Glutamatergic neuron (in vitro differentiated cells): ENCODE measurements around the gene KCNJ1. TPM values are rescaled to one million over a fixed set of nuclear protein-coding genes. Genes with fewer than 3 reads are reported as not detected.
A peak's percentile ranks its signal among the peaks of the same experiment; 100 is the strongest.

Source experiments
- DNase-seq: peaks from one replicate; pipeline ENCODE4 v3.0.0; 2022
- H3K27ac Mint-ChIP-seq: one replicate; pipeline ENCODE4 v1.8.0; 2020; ENCODE audit warnings: mild to moderate bottlenecking, mixed read lengths, inconsistent platforms; ENCODE audit not compliant: unreplicated experiment
- H3K27me3 Mint-ChIP-seq: one replicate; pipeline ENCODE4 v1.8.0; 2020; ENCODE audit warnings: mild to moderate bottlenecking, moderate library complexity, mixed read lengths, inconsistent platforms; ENCODE audit not compliant: unreplicated experiment
- H3K36me3 Mint-ChIP-seq: one replicate; pipeline ENCODE4 v1.8.0; 2020; ENCODE audit warnings: mild to moderate bottlenecking, mixed read lengths, inconsistent platforms; ENCODE audit not compliant: unreplicated experiment
- H3K4me1 Mint-ChIP-seq: one replicate; pipeline ENCODE4 v1.8.0; 2020; ENCODE audit warnings: mild to moderate bottlenecking, low read depth, mixed read lengths, inconsistent platforms; ENCODE audit not compliant: unreplicated experiment
- H3K4me3 Mint-ChIP-seq: one replicate; pipeline ENCODE4 v1.8.0; 2020; ENCODE audit warnings: mild to moderate bottlenecking, mixed read lengths, inconsistent platforms; ENCODE audit not compliant: unreplicated experiment
- H3K9me3 Mint-ChIP-seq: one replicate; pipeline ENCODE4 v1.8.0; 2020; ENCODE audit warnings: mild to moderate bottlenecking, moderate library complexity, mixed read lengths, inconsistent platforms; ENCODE audit not compliant: unreplicated experiment
- CTCF ChIP-seq: fragments of 200-600 bp; sonication (generic); IDR thresholded peaks from one replicate; pipeline ENCODE4 v1.5.0; 2021; ENCODE audit not compliant: partially characterized antibody, unreplicated experiment
- total RNA-seq: library from RNA; stranded (reverse); fragmentation: NEBNext Ultra II Directional; extraction: Animal tissue kit (Norgen Biotek cat#: 25700); gene quantifications from one replicate; pipeline ENCODE4 v1.2.1, GENCODE V29; 2021; ENCODE audit not compliant: unreplicated experiment

KCNJ1 gene
- total RNA-seq, 1 donor from 2014 or later = not detected

- TF ChIP-seq CTCF = no peak
- H3K27me3 Mint-ChIP-seq = peaks cover 10% of the 10 kb centered on the region
- H3K27ac Mint-ChIP-seq = no peak overlapping the region
- peak overlapping the region; percentile 10 for H3K4me3 Mint-ChIP-seq
- H3K4me1 Mint-ChIP-seq = peaks cover 16% of the 10 kb centered on the region
- H3K36me3 Mint-ChIP-seq = no peaks in the 10 kb centered on the region
- no peak for DNase-seq
- peaks cover 12% of the 10 kb centered on the region for H3K9me3 Mint-ChIP-seq
These were observed 25.9 kb upstream of the KCNJ1 start for GRCh38 chr11:128892866-128893565.

DNA sequence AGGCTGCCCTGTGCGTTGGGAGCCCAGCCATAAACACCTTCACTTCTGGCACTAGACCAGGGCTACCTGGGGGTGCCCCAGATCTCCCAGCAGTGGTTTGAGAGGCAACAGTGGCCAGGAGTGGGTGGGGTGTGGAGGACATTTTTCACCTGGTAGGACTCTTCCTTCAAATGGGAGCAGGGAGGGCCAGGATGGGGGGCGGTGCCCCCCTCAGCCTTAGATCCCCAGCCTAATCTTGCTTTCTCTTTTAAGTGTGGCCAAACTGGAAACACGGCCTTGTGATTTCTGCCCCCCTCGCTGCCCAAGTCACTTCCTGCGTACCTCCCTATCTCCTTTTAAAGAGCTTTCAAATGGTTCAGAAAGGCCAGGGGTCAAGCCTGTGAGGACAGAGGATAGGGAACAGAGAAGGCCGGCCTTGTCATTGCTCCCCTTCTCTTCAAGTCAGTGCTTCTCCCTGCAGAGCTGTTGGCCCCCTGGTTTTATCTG is 24.9 kb upstream of the KCNJ1 start:
- H3K4me1 Mint-ChIP-seq = peaks cover 22% of the 10 kb centered on the region
- peaks cover 12% of the 10 kb centered on the region for H3K9me3 Mint-ChIP-seq
- no peak overlapping the region for H3K4me3 Mint-ChIP-seq
- TF ChIP-seq CTCF = no peak
- H3K27ac Mint-ChIP-seq = no peak overlapping the region
- peaks cover 10% of the 10 kb centered on the region for H3K27me3 Mint-ChIP-seq
- no peak for DNase-seq
- no peaks in the 10 kb centered on the region for H3K36me3 Mint-ChIP-seq

DNA sequence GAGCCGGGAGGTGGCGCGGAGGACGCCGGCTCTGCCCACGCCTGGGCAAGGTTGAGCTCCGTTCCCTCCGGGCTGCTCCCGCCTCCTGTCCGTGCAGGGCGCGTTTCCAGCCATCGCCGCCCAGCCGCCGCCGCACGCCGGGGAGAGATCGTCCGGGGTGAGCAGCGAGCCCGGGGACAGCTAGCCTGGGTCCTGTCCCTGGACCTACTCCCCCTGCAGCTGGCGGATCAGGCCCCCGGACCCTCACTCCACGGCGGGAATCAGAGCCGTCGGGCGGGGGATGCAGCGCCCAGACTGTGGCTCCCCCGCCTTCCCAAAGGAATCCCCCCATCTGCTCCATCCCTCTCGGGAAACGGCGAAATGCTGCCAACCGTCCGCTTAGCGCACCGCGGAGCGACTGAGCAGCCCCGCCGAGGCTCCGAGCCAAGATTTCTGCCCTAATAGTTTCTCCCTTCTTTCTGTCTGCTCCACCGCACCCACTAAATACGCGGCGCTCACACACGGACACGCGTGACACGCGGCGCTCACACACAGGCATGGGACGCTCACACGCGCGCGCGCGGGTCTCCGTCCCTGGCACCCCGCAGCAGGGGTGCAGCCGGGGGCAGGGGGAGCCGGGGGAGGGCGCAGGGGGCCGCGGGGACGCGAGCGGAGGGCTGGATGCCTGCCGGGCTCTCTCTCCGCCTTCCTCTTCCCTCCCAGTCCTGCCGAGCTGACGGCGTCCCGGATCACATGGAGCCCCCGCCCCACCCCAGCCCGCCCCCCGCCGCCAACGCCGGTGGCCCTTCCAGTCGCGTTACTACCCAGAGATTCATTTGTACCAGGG is 23.7 kb upstream of the KCNJ1 start, which contains the start of gene KCNJ5:
KCNJ5 (plus strand) TSS at position 814 of the 826 bp plus-strand sequence. CDS start 19,918 bp downstream, outside the sequence.
- Mint-ChIP-seq H3K27ac (peak within 1 kb of the TSS; percentile 84), H3K36me3 (no peaks in the 10 kb centered on the region), H3K9me3 (peaks cover 9% of the 10 kb centered on the region), H3K4me1 (peaks cover 22% of the 10 kb centered on the region), H3K4me3 (peak within 1 kb of the TSS; percentile 89), H3K27me3 (peaks cover 12% of the 10 kb centered on the region)
- DNase-seq = peak; percentile 73
- TF ChIP-seq CTCF = no peak

- Mint-ChIP-seq H3K9me3 (peaks cover 9% of the 10 kb centered on the region), H3K36me3 (no peaks in the 10 kb centered on the region), H3K4me1 (peaks cover 22% of the 10 kb centered on the region), H3K27ac (no peak overlapping the region), H3K27me3 (peaks cover 14% of the 10 kb centered on the region), H3K4me3 (peak overlapping the region; percentile 82)
- no peak for TF ChIP-seq CTCF
- no peak for DNase-seq
These were observed 23.1 kb upstream of the KCNJ1 start for GRCh38 chr11:128890216-128890542.
